OCI-LY3 (cell line): Measurements from ENCODE around the gene HMG20A.
"Not testable (repeated sequence)": the region's sequence is repeated elsewhere in the genome, so short reads cannot be mapped to it uniquely, and the experiment has no call there.

Source experiments
- H2AFZ ChIP-seq: fragments of 200-600, 300-600 bp; shearing (Covaris generic); 2 replicates; pipeline ENCODE4 v1.6.0; 2014; ENCODE audit warnings: antibody characterized with exemption, low read depth, low read length
- H3K27ac ChIP-seq: fragments of 200-600, 300-600 bp; sonication (generic); 2 replicates; pipeline ENCODE4 v1.5.1; 2014; ENCODE audit warnings: mild to moderate bottlenecking, low read length, moderate library complexity, mixed read lengths
- H3K27me3 ChIP-seq: fragments of 200-600, 300-600 bp; sonication (generic); 2 replicates; pipeline ENCODE4 v1.6.1; 2014; ENCODE audit warnings: low read depth, low read length, mixed read lengths
- H3K36me3 ChIP-seq: fragments of 200-600, 300-600 bp; sonication (generic); replicated peaks from 2 replicates; pipeline ENCODE3; 2014; ENCODE audit warnings: low read depth, low read length, mixed read lengths
- H3K4me1 ChIP-seq: fragments of 300-600, 200-600 bp; sonication (generic); 2 replicates; pipeline ENCODE4 v1.6.1; 2014; ENCODE audit warnings: low read length, mixed read lengths
- H3K4me2 ChIP-seq: fragments of 200-600, 300-600 bp; sonication (generic); 2 replicates; pipeline ENCODE4 v1.6.1; 2014; ENCODE audit warnings: low read length, mixed read lengths
- H3K4me3 ChIP-seq: fragments of 300-600, 200-600 bp; sonication (generic); 2 replicates; pipeline ENCODE4 v1.5.1; 2014; ENCODE audit warnings: antibody characterized with exemption, mild to moderate bottlenecking, low read length, moderate library complexity
- H3K79me2 ChIP-seq: fragments of 300-600, 200-600 bp; shearing (Covaris generic); 2 replicates; pipeline ENCODE4 v1.6.1; 2014; ENCODE audit warnings: mild to moderate bottlenecking, low read length, mixed read lengths
- H3K9ac ChIP-seq: fragments of 300-600, 200-600 bp; shearing (Covaris generic); 2 replicates; pipeline ENCODE4 v1.6.0; 2014; ENCODE audit warnings: mild to moderate bottlenecking, low read length, moderate library complexity
- H3K9me3 ChIP-seq: fragments of 200-600, 300-600 bp; shearing (Covaris generic); 2 replicates; pipeline ENCODE4 v1.6.1; 2014; ENCODE audit warnings: low read length, mixed read lengths; ENCODE audit not compliant: insufficient read depth
- H4K20me1 ChIP-seq: fragments of 200-600, 300-600 bp; sonication (generic); 2 replicates; pipeline ENCODE4 v1.6.1; 2016; ENCODE audit warnings: low read length, mixed read lengths; ENCODE audit not compliant: insufficient read depth
- CTCF ChIP-seq: fragments of 200-600, 300-600 bp; sonication (generic); IDR thresholded peaks from 2 replicates; pipeline ENCODE4 v1.5.1; 2014; ENCODE audit warnings: antibody characterized with exemption, low read length, low read depth
- EZH2phosphoT487 ChIP-seq: fragments of 200-600 bp; shearing (Covaris generic); IDR thresholded peaks from 2 replicates; pipeline ENCODE4 v1.6.1; 2018; ENCODE audit warnings: antibody characterized with exemption, mixed run types, low read depth

Gene HMG20A

GRCh38 chr15:77400258-77400657, 20.4 kb upstream of the HMG20A start:
- Histone ChIP-seq H3K27ac (no peak overlapping the region), H3K4me1 (peaks cover 7% of the 10 kb centered on the region), H3K4me3 (no peak overlapping the region), H4K20me1 (0 out of 2 replicates have a peak, but pooled peaks cover 4% of the 10 kb centered on the region), H3K4me2 (no peak overlapping the region), H3K79me2 (peaks cover 64% of the 10 kb centered on the region), H3K36me3 (peaks cover 5% of the 10 kb centered on the region), H3K9ac (no peak overlapping the region), H3K9me3 (peaks cover 19% of the 10 kb centered on the region; the same call in 1 of the 2 replicates), H3K27me3 (no peaks in the 10 kb centered on the region), H2AFZ (no peak overlapping the region)
- TF ChIP-seq EZH2phosphoT487 (no peak), CTCF (no peak)

GRCh38 chr15:77402740-77403379, 17.8 kb upstream of the HMG20A start:
- Histone ChIP-seq H3K79me2 (peaks cover 70% of the 10 kb centered on the region), H3K27ac (no peak overlapping the region), H3K27me3 (no peaks in the 10 kb centered on the region), H3K36me3 (no peaks in the 10 kb centered on the region), H3K4me2 (peak overlapping the region; percentile 9; the same call in 1 of the 2 replicates), H3K4me3 (no peak overlapping the region), H3K9ac (no peak overlapping the region), H2AFZ (no peak overlapping the region), H3K4me1 (peaks cover 18% of the 10 kb centered on the region), H4K20me1 (no peaks in the 10 kb centered on the region), H3K9me3 (peaks cover 15% of the 10 kb centered on the region; the same call in 1 of the 2 replicates)
- TF ChIP-seq EZH2phosphoT487 (no peak), CTCF (no peak)

- not testable (repeated sequence) for H4K20me1 ChIP-seq, H3K9ac ChIP-seq, H3K36me3 ChIP-seq, H3K27me3 ChIP-seq, H2AFZ ChIP-seq, H3K9me3 ChIP-seq, H3K27ac ChIP-seq
- peak overlapping the region; percentile 28 for H3K4me2 ChIP-seq
- H3K79me2 ChIP-seq: peaks cover 79% of the 10 kb centered on the region
- peaks cover 44% of the 10 kb centered on the region for H3K4me1 ChIP-seq
- 0 out of 2 replicates have a peak overlapping the region, but pooled peaks have one; percentile 9 for H3K4me3 ChIP-seq
These were observed 14.4 kb upstream of the HMG20A start for GRCh38 chr15:77406173-77406759.

- Histone ChIP-seq H3K4me2 (no peak overlapping the region), H3K27ac (no peak overlapping the region), H2AFZ (no peak overlapping the region), H4K20me1 (no peaks in the 10 kb centered on the region), H3K9me3 (no peaks in the 10 kb centered on the region), H3K9ac (no peak overlapping the region), H3K36me3 (peaks cover 2% of the 10 kb centered on the region), H3K79me2 (peaks cover 79% of the 10 kb centered on the region), H3K27me3 (no peaks in the 10 kb centered on the region), H3K4me1 (peaks cover 50% of the 10 kb centered on the region), H3K4me3 (no peak overlapping the region)
- TF ChIP-seq EZH2phosphoT487: no peak
- no peak for TF ChIP-seq CTCF
These were observed 13.8 kb upstream of the HMG20A start for GRCh38 chr15:77406846-77407245.
